LHCN-M2 (cell line): ENCODE data around the gene CACNA2D4. TPM values are rescaled to one million over a fixed set of nuclear protein-coding genes. Genes with fewer than 3 reads are reported as not detected.
"Not testable (repeated sequence)": the region's sequence is repeated elsewhere in the genome, so short reads cannot be mapped to it uniquely, and the experiment has no call there.

Experiments
- DNase-seq: peaks from one replicate; pipeline ENCODE4 v3.0.0-alpha.2; 2012; ENCODE audit warnings: low read depth
- total RNA-seq: library from RNA; depleted of rRNA; stranded (reverse); fragments of >200 nt; gene quantifications from 2 replicates; pipeline ENCODE4 v1.2.3, GENCODE V29; 2014

CACNA2D4 gene
- total RNA-seq, 1 experiment from 2014 or later: not detected

DNA sequence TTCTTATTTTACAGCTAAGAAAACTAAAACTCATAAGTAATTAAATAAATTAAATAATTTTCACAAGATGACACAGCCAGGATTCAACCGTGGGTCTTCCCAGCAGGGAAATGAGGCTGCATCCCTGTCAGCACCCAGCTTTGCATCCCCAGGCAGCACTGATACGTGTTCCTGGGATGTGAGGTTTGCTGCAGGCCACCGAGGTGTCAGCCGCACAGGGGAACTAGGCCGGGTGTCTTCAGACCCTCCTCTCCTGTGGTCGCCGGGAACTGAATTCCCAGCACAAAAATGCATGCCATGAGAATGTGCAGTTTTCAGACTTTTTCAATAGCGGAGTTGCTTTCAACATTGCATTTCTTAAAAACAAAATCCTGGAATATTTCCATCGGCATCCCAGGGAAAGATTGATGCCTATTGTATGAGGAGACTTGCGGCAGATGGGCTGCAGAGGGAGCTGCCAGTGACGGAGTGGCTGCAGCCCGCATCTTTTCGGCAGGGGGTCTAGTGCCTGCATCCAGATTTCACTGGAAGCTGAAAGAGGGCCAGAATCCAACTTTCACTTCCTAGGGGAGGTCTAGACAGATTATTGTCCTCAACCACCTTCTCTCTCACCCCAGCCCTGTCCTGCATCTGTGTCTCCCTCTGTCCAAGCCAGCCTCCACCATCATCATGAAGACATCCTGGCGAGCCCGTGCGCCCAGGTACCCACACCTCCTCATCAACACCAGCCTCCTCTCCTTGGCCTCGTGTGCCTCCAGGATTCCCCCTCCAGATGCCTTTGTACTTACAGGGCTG, 85.5 kb downstream of the CACNA2D4 start:
- DNase-seq: no peak

DNA sequence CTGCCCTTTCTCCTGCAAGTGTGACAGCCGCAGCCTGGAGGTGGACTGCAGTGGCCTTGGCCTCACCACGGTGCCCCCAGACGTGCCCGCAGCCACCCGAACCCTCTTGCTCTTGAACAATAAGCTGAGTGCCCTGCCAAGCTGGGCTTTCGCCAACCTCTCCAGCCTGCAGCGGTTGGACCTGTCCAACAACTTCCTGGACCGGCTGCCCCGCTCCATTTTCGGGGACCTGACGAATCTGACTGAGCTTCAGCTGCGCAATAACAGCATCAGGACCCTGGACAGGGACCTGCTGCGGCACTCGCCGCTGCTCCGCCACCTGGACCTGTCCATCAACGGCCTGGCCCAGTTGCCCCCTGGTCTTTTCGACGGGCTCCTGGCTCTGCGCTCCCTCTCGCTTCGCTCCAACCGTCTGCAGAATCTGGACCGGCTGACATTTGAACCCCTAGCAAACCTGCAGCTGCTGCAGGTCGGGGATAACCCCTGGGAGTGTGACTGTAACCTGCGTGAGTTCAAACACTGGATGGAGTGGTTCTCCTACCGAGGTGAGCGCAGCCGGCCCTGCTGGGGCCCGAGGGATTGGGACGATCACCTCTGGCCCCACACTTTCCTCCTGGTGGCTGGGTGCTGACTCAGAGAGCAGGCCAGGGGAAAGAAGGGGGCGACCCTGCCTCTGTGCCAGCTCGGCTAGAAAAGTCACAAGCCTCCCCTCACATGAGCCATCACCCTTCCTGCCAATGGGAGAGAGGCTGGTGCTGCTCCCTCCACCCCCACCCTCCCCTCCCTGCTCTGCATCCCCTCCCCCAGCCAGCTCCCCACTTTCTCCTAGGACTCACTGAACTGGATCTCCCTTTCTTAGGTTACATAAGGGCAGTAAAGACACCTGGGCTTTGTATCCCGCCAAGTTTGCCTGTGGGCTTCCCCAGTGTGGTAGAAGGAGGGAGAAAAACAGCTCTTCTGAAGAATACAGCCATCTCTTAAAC, 87.2 kb downstream of the CACNA2D4 start:
- peak; percentile 73 for DNase-seq

DNA sequence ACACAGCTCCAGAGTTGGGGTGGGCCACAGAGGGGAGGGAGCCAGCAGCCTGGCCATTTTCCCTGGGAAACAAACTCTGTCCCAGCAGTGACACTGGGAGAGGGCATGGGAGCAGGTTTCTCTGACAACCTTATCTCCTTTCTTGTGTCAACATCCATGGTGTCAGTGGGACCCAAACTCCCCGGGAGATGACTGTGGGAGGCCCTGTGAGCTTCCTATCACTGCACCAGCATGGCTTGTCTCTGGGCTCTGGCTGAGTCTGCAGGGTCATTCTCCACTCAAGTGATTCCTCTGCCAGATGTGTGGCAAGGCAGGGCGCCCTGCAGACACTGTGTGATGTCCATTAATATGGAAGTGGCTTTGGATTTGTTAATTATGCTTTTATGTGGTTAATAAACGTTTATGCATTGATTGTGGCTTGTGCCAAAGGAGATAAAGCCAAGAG, 88.0 kb downstream of the CACNA2D4 start:
- no peak for DNase-seq

DNA sequence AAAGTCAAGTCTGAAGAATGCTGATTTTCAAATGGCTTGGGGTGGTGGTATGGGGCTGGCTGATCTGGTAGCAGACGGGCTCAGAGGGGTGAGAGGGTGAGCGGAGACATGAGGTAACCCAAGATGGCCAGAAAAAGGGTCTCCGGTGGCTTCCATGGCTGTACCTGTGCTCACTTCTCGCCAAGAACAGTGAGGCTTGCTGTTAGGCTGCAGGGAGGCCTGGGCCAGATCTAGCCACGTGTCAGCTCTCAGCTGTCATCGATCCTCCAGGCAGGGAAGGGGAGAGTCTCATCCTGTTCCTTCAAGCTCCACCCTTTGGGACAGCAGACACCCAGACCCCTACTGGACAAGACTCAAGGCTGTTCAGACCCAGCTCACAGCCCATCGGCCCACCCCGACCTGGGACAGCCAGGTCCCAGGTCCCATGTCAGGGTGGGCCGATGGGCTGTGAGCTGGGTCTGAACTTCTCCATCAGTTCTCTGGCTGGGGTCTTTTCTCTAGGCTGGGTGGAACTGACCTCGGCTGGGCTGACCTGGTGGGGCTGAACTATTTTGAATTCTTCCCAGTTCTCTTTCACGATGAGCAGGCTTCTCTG, 89.0 kb downstream of the CACNA2D4 start:
- DNase-seq: no peak

DNA sequence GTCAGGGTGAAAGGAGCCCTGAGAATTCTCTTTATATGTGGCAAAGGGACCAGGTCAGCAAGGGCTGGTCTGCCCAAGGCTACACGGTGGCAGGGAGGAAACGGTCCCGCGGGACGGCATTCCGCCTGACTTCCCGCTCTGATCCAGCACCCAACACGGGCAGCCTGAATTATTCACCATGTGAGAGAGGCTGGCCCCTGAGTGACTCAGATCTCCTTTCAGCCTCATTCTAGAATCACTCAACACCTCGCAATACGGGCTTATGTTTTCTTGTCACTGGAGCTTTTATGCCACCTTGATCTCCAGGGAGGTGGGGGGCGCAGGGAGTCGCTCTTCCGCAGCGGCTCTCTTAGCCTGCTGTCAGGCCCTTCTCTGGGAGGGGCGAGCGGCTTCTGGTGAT, 89.6 kb downstream of the CACNA2D4 start:
- no peak for DNase-seq

DNA sequence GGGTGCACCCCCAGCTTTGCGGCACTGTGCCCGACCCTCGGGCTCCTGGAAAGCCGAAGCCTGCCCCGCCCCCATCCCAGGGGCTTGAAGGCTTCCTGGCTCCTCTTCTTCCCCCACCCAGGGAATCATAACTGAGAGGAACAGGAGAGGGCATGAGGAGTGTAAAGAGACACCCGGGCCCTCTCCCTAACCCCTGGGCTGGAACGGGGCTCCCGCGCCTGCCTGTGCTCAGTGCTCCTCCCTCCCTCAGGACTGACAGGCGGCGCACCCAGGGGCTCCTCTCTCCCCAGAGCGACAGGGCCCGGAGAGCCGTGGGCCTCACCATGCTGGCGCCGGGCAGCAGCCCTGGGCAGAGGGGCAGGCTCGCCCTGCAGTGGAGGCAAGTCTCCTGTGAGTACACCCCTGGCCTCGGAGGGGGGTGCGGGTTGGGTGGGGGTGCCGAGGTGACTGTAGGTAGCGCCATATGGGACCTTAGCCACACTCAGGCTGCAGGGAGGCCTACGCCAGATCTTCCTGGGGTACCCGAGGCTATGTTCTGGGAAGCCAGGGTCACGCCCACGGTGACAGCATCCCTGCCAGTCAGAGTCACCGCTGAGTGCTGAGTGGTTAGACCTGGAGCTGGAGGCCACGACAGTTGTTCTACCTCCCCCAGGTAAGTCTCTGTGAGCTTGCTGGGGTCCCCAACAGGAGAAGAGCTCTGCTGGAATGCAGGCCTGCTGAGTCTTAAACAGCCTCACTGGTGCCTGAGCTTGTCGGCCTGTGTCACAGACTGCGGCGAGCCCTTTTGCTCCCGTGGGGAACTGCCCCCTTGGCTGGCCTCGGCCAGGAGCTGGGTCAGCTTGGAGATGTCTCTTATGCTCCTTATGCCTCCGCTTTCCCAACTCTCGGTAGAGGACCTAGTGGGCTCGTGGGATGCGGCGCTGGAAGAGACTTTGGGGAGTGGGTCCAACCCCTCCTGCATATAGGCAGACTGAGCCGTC, 90.3 kb downstream of the CACNA2D4 start:
- no peak for DNase-seq

DNA sequence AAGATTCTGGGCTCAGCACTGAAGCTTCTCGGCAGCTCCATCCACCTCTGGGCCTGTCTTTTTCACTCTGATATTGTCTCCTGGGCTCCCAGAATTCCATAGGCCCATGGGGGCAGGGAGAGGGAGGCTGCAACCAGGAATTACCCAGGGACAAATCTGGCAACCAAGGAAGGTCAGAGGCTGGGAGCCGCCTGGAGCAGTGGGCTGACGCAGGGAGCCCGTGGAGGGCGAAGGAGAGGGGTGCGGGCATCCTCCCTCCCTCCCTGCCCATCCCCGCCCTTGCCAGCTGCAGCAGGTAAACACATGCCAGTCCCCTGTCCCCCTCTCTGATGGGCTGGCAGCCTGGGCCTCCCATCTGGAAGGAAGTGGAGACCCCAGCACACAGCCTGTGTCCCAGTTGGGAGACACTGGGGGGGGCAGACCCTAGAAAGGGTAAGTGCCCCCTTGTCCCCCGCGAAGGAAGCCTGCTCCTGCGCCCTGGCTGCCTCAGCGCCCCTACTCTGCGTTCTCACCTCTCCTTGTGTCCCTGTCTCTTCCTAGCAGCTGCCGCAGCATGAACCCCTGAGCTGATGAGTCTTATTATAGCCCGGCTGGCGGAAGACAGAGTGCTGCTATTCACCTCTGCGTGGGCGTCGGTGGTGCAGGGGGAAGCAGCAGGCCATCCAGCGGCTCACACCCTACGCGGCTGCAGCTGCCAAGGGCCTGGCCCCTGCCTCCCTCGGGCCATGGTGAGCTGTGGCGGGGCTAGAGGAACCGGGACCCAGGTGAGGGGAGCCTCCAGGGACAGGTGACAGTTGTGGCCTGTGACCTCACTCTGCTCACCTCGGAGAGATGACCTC, 91.4 kb downstream of the CACNA2D4 start:
- no peak for DNase-seq

DNA sequence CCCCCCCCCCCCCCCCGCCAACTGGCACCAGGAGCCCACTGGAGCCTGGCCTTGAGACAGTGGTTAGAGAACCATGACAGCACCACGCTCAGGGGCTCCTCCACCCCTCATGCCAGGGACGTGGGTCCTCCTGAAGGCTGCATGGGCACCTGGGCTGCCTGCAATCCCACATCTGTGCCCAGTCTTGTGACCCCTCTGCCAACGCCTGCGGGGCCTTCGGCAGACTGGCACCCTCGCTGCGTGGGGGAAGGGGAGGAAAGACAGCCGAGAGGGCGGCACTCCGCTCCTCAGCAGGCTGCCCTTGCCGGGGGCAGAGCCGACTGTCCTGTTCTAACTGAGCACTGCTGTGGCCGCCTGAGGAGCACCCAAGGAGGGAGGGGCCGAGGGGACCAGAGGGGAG, 92.1 kb downstream of the CACNA2D4 start:
- DNase-seq: no peak

DNA sequence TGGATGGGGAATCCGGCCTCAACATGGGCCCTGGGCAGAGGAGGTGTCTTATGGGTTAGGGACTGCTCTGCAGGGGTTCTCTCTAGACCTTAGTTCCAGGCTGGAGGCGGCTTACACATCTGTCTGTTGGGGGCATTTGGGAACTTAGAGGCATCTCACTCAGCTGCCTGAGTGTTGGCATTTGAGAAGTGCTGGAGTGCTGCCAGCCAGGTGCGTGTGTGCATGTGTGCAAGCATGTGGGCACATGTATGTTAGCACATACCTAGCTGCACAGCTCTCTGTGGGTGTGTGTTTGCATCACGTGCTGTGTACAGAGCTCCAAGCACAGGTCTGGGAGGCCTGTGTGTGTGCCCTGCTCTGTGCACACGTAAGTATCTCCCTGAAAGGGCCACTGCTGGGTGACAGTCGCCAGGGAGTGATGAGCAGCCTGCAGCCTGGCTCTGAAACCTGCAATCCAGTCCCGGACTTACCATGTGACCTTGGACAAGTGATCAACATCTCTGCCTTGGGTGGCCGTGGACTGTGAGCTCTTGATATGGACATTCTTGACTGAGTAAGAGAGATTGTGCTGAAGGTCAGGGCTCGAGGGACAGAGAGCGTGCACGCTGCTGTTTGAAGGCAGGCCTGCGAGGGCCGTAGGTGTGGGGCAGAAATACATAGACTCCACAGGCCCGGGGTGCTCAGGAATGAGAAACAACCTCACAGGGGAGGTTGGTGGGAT, 92.9 kb downstream of the CACNA2D4 start:
- no peak for DNase-seq

DNA sequence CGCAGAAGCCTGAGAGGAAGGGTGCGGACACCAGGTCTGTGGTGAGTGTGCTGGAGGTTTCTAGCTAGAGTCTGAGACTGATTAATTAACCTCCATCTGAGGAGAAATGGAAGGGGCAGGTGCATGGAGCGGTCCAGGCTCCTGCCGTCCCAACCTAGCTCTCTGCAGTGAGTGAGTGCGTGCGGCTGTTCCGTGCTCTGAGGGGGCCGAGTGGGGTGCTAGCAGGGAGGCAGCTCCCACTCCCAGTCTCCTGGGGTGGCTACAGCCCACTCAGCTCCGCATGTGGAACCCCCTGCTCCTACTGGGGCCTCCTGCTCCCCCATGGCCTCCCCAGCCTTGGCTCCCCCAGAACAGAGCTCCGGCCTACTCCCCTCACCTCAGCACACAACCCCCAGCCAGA, 95.2 kb downstream of the CACNA2D4 start:
- DNase-seq: no peak

DNA sequence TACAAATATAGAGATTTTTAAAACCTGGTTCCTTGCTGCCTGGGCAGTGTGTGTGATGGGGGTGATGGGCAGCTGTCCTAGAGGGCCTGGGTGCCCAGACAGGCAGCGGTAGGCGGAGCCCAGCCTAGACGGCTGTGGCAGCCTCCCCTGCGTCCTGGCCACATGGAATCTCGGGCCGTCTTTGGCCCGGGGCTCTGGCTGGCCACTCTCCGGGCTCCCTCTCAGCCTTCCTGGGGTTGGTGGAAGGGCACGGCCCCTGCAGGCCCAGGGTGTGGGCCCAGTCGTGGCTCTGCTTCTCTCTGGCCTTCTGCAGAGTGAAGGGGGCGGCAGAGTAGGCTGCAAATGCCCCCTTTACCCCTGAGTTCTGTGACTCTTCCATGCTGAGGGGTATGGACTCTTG, 95.8 kb downstream of the CACNA2D4 start:
- no peak for DNase-seq

DNA sequence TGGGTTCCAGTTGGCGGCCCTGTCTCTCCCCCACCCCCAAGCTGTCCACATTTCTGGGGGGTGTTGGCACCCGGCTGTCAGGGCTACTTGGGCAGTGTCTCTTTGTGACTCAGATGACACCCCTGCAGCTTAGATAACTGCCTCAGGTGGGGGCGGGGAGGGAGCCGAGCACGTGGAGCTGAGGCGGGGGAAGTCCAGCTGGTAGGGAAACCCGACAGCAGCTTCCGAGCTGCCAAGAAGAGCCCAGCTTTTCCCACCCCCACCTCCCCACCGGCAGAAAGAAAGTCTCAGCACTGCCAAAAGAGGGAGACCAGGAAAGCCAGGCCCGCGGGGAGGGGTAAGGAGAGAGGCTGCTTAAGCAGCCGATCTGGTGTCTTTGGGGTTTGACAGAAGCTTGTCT, 96.6 kb downstream of the CACNA2D4 start:
- DNase-seq: no peak

DNA sequence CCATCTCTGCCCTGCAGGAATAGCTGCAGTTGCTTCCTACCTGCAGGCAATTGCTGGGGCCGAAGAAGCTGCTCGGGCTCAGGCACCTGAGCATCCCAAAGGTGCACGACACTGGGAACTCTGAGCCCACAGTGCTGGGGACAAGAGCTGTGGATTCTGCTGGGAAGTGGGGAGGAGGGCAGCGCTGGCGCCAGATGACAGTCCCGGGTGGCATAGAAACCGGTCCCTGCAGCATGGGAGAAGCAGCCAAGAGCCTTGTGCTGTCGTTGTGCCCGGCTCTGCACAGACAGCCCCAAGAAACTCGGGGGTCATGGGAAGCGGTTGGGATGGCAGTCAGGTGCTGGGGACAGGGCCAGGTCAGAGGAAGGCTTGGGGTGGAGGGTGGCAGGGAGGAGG, 97.6 kb downstream of the CACNA2D4 start:
- no peak for DNase-seq

DNA sequence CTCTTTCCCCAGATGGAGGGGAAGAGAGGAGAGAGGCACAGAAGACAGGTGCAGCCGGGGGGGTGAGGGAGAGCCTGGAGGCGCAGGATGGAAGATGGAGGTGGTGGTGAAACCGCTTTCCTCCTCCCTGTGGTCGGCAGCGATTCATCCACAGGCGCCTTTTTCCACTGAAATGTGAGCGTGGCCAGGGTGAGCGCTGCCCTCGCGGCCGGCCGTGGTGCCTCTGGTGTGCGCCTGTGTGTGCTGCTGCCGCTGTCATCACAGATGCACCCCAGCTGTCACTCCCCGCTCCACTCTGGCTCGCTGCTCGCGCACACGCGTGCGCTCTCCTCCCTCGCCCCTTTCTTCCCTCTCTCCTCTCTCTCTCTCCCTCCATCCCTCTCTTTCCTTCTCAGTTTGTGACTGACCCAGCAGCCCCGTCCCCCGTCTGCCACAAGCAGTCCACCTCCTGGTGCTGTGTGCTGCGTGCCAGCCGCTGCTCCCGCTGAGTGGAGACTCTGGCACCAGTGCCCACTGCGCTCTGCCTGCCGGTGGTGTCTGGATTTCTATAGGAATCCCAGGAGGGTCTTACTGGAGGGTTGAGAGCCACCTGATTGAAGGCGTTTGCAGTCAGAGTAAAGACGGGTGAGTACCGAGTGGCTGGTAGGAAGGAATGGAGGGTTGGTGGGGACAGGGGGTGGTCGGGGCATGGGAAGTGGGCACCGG, 98.1 kb downstream of the CACNA2D4 start, which contains the start of gene LRTM2:
TSS of gene LRTM2 (plus strand) at position 375 of the 705 bp plus-strand sequence. CDS start 7,584 bp downstream, outside the sequence.
- DNase-seq: no peak

DNA sequence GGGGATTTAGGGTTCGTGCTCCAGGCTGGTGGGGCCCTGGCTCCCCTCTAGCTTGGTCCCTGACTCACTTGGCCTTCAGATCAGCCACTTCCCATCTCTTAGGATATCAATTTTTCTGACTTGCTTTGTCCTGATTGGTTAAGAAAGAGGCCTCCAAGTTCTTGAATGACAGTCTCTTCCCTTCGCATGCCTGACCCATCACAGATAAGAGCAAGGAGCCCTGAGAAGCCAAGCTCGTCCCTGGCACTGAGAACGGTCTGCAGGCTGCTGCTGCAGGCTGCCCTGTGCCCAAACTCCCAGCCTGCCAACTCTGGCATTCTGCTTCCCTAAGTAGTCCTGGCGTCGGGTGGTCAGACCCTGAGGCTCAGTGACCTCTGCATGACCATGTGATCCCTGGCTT, 98.9 kb downstream of the CACNA2D4 start:
- DNase-seq: no peak

DNA sequence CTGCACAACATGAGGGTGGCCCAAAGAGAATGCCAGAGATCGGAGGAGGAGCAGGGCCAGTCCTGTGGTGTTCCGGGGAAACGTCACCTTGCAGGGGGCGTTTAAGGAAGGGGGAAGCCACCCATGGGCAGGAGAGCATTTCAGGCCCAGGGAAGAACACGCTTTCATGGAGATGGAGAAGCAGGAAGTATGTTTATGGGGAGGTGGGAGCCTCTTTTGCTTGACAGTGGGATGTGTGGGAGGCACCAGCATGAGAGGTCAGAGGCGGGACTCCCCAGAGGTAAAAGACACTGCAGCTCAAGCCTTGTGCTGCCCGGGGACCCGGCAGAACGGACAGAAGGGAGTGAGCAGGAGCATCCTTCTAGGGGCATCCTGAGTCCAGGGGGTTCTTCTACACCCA, 99.4 kb downstream of the CACNA2D4 start:
- no peak for DNase-seq

DNA sequence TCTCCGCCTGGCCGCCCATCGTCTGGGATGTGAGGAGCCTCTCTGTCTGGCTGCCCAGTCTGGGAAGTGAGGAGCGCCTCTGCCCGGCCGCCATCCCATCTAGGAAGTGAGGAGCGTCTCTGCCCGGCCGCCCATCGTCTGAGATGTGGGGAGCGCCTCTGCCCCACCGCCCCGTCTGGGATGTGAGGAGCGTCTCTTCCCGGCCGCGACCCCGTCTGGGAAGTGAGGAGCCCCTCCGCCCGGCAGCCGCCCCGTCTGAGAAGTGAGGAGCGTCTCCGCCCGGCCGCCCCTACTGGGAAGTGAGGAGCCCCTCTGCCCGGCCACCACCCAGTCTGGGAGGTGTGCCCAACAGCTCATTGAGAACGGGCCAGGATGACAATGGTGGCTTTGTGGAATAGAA, 100.5 kb downstream of the CACNA2D4 start:
- not testable (repeated sequence) for DNase-seq

DNA sequence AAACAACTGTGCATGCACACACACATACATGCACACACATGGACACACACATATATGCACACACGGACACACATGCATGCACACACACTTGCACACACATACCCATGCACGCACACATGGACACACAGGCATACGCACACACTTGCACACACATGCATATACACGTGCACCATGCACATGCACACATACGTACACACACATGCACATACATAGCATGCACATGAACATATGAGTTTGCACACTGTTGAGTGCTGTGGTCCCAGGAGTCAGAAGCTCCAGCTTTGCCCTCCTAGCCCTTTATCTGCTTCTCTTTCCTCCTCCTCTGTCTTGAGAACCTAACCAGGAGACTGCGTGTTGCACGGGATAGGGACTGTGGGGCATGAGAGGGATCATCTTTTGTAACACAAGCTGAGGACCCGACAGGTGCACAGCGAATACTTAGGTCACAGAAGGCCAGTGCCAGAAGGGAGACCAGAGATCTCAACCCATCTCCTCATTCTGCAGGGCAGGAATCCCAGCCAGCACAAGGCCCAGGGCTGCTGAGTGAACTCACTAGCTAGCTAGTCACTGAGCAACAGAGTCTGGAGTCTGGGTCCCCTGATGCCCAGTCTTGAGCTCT, 101.6 kb downstream of the CACNA2D4 start:
- no peak for DNase-seq
